ENCODE data around the gene TEX13C. TPM values are rescaled to one million over a fixed set of nuclear protein-coding genes. Genes with fewer than 3 reads are reported as not detected.
A peak's percentile ranks its signal among the peaks of the same experiment; 100 is the strongest.

The TEX13C gene
- total and polyA plus RNA-seq, 2 of the 13 experiments (the other 11 are each of a cell fraction or from before 2014, with no cell fraction given): not detected

DNA sequence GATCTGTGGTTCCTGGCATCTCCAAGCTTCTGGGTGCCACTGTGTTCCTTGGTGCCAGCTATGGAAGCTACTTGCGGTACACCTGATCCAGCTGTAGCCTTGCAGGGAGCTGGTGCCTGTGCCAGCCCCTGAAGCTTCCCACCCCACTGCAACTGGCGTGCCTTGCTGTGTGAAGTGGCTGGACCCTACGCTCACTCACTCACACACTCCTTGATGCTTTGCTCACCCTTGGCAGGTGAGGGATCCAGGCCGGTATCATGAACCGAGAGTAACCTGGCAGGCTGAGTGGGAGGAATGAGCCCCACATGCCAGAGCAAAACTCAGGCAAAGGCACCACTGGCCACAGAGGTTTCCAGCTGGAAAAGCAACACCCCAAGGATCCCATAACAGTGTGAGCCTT, 31.3 kb upstream of the TEX13C start:
- in situ Hi-C loops (cut with HindIII; ENCODE audit: extremely low pct_ligation_motif_present, low pct_unique_long_range_greater_than_20kb) (no loop called here), intact Hi-C loops (cut with micrococcal nuclease; ENCODE audit: unreplicated experiment) (no loop called here)
- POLR2A ChIA-PET: no interaction called here
- BruUV-seq (replicated peaks): no TSS peak
- TF ChIP-seq ZNF296 (CRISPR knock-in tag; conservative IDR thresholded peaks at IDR 0.05): no peak
- no peak overlapping the region for H3K9ac ChIP-seq (ENCODE audit: insufficient read depth, low read depth, low read length)
- FAIRE-seq: no peak
- CTCF ChIA-PET (ENCODE audit: low intra/inter-chr PET ratio, low total read pairs): no interaction called here
- H3K4me1 ChIP-seq (ENCODE audit: insufficient read depth, low read length): no peaks in the 10 kb centered on the region
- H3K4me2 ChIP-seq (ENCODE audit: low read depth, low read length): no peak overlapping the region
- WGBS (ENCODE audit: low lambda C conversion rate): no CpG with 5 or more reads among the region's 5 CpGs
- no peaks in the 10 kb centered on the region for H3K79me2 ChIP-seq (ENCODE audit: insufficient read depth, low read length)
- no peaks in the 10 kb centered on the region for H3K27me3 ChIP-seq (ENCODE audit: control insufficient read depth in 1 of 2, insufficient read depth in 2 of 2, low read length in 2 of 2)
- no peak for ATAC-seq
- DNase-seq (ENCODE audit: low spot score): no peak
- H4K20me1 ChIP-seq (ENCODE audit: insufficient read depth, low read length): no peaks in the 10 kb centered on the region
- H3K4me3 ChIP-seq (replicated peaks in 1 of 3; ENCODE audit: insufficient read depth in 1 of 3, low read depth in 2 of 3, low read length in 3 of 3): no peak overlapping the region
- no peaks in the 10 kb centered on the region for H3K9me3 ChIP-seq (ENCODE audit: low read length)
- H3K36me3 ChIP-seq (replicated peaks in 1 of 2; ENCODE audit: control insufficient read depth in 1 of 2, insufficient read depth in 2 of 2, low read length in 2 of 2): no peaks in the 10 kb centered on the region
- H2AFZ ChIP-seq (ENCODE audit: low read length): no peak overlapping the region
- H3K27ac ChIP-seq (ENCODE audit: extremely low read length, insufficient read depth, low read length): no peak overlapping the region

DNA sequence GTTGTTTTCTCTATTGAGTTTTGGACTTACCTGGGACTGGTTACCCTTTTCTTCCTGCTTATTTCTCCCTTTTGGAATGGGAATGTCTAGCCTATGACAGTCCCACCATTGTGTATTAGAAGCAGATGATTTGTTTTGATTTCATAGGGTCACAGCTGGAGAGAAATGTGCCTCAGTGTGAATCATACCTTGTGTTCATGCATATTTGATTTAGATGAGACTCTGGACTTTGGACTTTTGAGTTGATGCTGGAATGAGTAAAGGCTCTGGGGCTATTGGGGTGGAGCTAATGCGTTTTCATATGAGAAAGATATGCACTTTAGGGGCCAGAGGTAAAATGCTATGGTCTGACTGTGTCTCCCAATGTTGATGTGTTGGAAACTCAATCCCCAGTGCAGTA, 30.5 kb upstream of the TEX13C start:
- CTCF ChIA-PET (ENCODE audit: low intra/inter-chr PET ratio, low total read pairs): no interaction called here

More for the DNA sequence above, 30.5 kb upstream of the TEX13C start:
- no peaks in the 10 kb centered on the region for H3K4me1 ChIP-seq (ENCODE audit: insufficient read depth, low read length)
- H3K4me2 ChIP-seq (ENCODE audit: low read depth, low read length): no peak overlapping the region
- no peak overlapping the region for H3K27ac ChIP-seq (ENCODE audit: extremely low read length, insufficient read depth, low read length)
- in situ Hi-C loops (cut with HindIII; ENCODE audit: extremely low pct_ligation_motif_present, low pct_unique_long_range_greater_than_20kb): no loop called here
- H3K9ac ChIP-seq (ENCODE audit: insufficient read depth, low read depth, low read length): no peak overlapping the region
- intact Hi-C loops (cut with micrococcal nuclease; ENCODE audit: unreplicated experiment): no loop called here
- no peak for FAIRE-seq
- TF ChIP-seq HES4 (CRISPR knock-in tag; IDR thresholded peaks at IDR 0.05; ENCODE audit: borderline replicate concordance) (no peak), ZFP36L2 (CRISPR knock-in tag; IDR thresholded peaks at IDR 0.05) (no peak), SIX4 (CRISPR knock-in tag; IDR thresholded peaks at IDR 0.05) (no peak), ZNF816 (CRISPR knock-in tag; IDR thresholded peaks at IDR 0.05; ENCODE audit: borderline replicate concordance) (no peak), TCF7L2 (IDR thresholded peaks at IDR 0.05; ENCODE audit: low read depth, low read length) (no peak), ZMYM3 (CRISPR knock-in tag; IDR thresholded peaks at IDR 0.05) (no peak), YY1 (IDR thresholded peaks at IDR 0.05; ENCODE audit: insufficient read depth, insufficient replicate concordance, low read depth, low read length) (no peak), ZNF256 (CRISPR knock-in tag; conservative IDR thresholded peaks at IDR 0.05) (no peak), ZNF30 (CRISPR knock-in tag; IDR thresholded peaks at IDR 0.05) (no peak), HNF4A (CRISPR knock-in tag; IDR thresholded peaks at IDR 0.05) (no peak), RFX5 (IDR thresholded peaks at IDR 0.05; ENCODE audit: low read depth, low read length) (no peak), NR2F1 (CRISPR knock-in tag; IDR thresholded peaks at IDR 0.05) (no peak), CC2D1A (CRISPR knock-in tag; IDR thresholded peaks at IDR 0.05) (no peak), ZNF652 (CRISPR knock-in tag; IDR thresholded peaks at IDR 0.05; ENCODE audit: borderline replicate concordance, low read depth) (no peak)
- TF ChIP-seq, protein P1, sequence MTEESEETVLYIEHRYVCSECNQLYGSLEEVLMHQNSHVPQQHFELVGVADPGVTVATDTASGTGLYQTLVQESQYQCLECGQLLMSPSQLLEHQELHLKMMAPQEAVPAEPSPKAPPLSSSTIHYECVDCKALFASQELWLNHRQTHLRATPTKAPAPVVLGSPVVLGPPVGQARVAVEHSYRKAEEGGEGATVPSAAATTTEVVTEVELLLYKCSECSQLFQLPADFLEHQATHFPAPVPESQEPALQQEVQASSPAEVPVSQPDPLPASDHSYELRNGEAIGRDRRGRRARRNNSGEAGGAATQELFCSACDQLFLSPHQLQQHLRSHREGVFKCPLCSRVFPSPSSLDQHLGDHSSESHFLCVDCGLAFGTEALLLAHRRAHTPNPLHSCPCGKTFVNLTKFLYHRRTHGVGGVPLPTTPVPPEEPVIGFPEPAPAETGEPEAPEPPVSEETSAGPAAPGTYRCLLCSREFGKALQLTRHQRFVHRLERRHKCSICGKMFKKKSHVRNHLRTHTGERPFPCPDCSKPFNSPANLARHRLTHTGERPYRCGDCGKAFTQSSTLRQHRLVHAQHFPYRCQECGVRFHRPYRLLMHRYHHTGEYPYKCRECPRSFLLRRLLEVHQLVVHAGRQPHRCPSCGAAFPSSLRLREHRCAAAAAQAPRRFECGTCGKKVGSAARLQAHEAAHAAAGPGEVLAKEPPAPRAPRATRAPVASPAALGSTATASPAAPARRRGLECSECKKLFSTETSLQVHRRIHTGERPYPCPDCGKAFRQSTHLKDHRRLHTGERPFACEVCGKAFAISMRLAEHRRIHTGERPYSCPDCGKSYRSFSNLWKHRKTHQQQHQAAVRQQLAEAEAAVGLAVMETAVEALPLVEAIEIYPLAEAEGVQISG (CRISPR knock-in tag; IDR thresholded peaks at IDR 0.05): no peak
- POLR2A ChIA-PET: no interaction called here
- no peaks in the 10 kb centered on the region for H3K79me2 ChIP-seq (ENCODE audit: insufficient read depth, low read length)
- no peak for ATAC-seq
- H3K4me3 ChIP-seq (replicated peaks in 1 of 3; ENCODE audit: insufficient read depth in 1 of 3, low read depth in 2 of 3, low read length in 3 of 3): no peak overlapping the region
- no peaks in the 10 kb centered on the region for H3K27me3 ChIP-seq (ENCODE audit: control insufficient read depth in 1 of 2, insufficient read depth in 2 of 2, low read length in 2 of 2)
- peak; percentile 0 for DNase-seq (ENCODE audit: low spot score)
- 0% methylated on average over 1 of the region's 1 CpG for WGBS (ENCODE audit: low lambda C conversion rate)
- H3K9me3 ChIP-seq (ENCODE audit: low read length): no peaks in the 10 kb centered on the region
- H2AFZ ChIP-seq (ENCODE audit: low read length): no peak overlapping the region
- H4K20me1 ChIP-seq (ENCODE audit: insufficient read depth, low read length): no peaks in the 10 kb centered on the region
- no TSS peak for BruUV-seq (replicated peaks)
- H3K36me3 ChIP-seq (replicated peaks in 1 of 2; ENCODE audit: control insufficient read depth in 1 of 2, insufficient read depth in 2 of 2, low read length in 2 of 2): no peaks in the 10 kb centered on the region

Measured in HepG2 (cell line).